Activated CD4-positive, alpha-beta memory T cell treated with anti-CD3 and anti-CD28 coated beads for 36 hours (primary cell): Measurements from ENCODE around the gene SPRR4. TPM values are rescaled to one million over a fixed set of nuclear protein-coding genes. Genes with fewer than 3 reads are reported as not detected.

ENCODE experiments used
- CTCF ChIA-PET: fragments of 350-600 bp; sonication (Branson Sonifier 250); formaldehyde crosslinking; loops from one replicate; lab custom pipeline; 2021; ENCODE audit warnings: antibody characterized with exemption, inconsistent platforms; lab: Charles Lee
- POLR2A ChIA-PET: fragments of 350-600 bp; sonication (Branson Sonifier 250); formaldehyde crosslinking; loops from one replicate; lab custom pipeline; 2021; ENCODE audit warnings: antibody characterized with exemption; lab: Charles Lee
- DNase-seq: peaks from one replicate; pipeline ENCODE4 v3.0.0-alpha.2; 2020
- H3K27ac Mint-ChIP-seq: one replicate; pipeline ENCODE4 v1.8.0; 2021; ENCODE audit warnings: mixed read lengths
- H3K27me3 Mint-ChIP-seq: one replicate; pipeline ENCODE4 v1.8.0; 2021; ENCODE audit warnings: mixed read lengths
- H3K36me3 Mint-ChIP-seq: one replicate; pipeline ENCODE4 v1.8.0; 2021; ENCODE audit warnings: mixed read lengths
- H3K4me1 Mint-ChIP-seq: one replicate; pipeline ENCODE4 v1.8.0; 2021; ENCODE audit warnings: low read depth, mixed read lengths
- H3K4me3 Mint-ChIP-seq: one replicate; pipeline ENCODE4 v1.8.0; 2021; ENCODE audit warnings: mild to moderate bottlenecking, mixed read lengths
- H3K9me3 Mint-ChIP-seq: one replicate; pipeline ENCODE4 v1.8.0; 2021; ENCODE audit warnings: mixed read lengths
- intact Hi-C: fragments of 100-400 bp; cut with micrococcal nuclease; formaldehyde crosslinking; loops from one replicate; pipeline ENCODE4 v1.15.1; 2023
- total RNA-seq, 2 experiments: library from RNA; stranded (reverse); gene quantifications; one replicate each; pipeline ENCODE4 v1.2.3, GENCODE V29; 2021

SPRR4 gene
- total RNA-seq, 2 experiments from 2014 or later = not detected

DNA sequence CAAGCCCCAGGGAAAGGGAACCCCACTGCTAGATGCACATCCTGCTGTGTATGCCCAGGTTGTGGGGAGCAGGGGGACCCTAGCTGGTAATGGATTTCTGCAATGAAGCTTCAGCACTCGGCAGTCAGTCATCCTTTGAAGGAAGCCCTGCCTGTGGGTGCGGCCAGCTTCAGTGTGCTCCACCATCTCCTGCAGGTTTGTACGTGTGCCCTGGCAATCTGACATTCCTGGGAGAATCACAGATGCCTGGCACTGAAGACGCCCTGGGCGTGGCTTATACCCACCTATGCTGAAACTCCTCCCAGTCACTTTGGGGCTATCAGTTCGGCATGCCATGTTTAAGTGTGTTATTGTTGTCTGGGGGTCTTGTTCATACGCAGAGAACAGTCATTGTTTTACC is 16.7 kb upstream of the SPRR4 start:
- POLR2A ChIA-PET = no interaction called here
- CTCF ChIA-PET = interaction anchor here (1.3 kb wide), 1 partner anchor 275 kb away, joined by 3 read pairs; no protein-coding TSS in a partner anchor
- H3K27me3 Mint-ChIP-seq = peaks cover 8% of the 10 kb centered on the region

DNA sequence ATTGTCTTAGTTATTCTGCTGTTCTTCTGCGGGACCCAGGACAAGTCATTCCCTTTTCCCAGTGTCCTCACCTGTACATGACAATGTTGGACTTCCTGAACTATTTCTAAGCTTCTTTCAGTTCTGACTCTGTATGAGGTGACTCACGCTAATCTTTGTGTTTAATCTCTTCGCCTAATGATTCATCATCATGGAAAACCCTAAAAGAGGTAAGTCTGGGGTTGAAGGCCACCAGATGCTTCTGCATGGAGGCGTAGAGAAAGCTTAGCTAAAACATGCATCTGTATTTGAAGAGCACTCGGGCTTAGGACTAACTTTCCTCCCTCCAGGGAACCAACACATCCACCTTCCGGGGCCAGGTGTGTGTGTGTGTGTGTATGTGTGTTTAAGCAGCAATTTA is 16.0 kb upstream of the SPRR4 start:
- H3K27me3 Mint-ChIP-seq = peaks cover 8% of the 10 kb centered on the region
- no peak overlapping the region for H3K27ac Mint-ChIP-seq
- no peak overlapping the region for H3K4me3 Mint-ChIP-seq
- no peaks in the 10 kb centered on the region for H3K36me3 Mint-ChIP-seq
- no peak for DNase-seq
- H3K4me1 Mint-ChIP-seq = no peaks in the 10 kb centered on the region
- CTCF ChIA-PET = interaction anchor here (1.3 kb wide), 1 partner anchor 274 kb away, joined by 3 read pairs; no protein-coding TSS in a partner anchor
- intact Hi-C loops = no loop called here
- POLR2A ChIA-PET = no interaction called here
- no peaks in the 10 kb centered on the region for H3K9me3 Mint-ChIP-seq

More for the DNA sequence above, 16.7 kb upstream of the SPRR4 start:
- no peaks in the 10 kb centered on the region for H3K4me1 Mint-ChIP-seq
- intact Hi-C loops = no loop called here
- no peak overlapping the region for H3K4me3 Mint-ChIP-seq
- DNase-seq = no peak
- H3K27ac Mint-ChIP-seq = no peak overlapping the region
- no peaks in the 10 kb centered on the region for H3K9me3 Mint-ChIP-seq
- no peaks in the 10 kb centered on the region for H3K36me3 Mint-ChIP-seq

DNA sequence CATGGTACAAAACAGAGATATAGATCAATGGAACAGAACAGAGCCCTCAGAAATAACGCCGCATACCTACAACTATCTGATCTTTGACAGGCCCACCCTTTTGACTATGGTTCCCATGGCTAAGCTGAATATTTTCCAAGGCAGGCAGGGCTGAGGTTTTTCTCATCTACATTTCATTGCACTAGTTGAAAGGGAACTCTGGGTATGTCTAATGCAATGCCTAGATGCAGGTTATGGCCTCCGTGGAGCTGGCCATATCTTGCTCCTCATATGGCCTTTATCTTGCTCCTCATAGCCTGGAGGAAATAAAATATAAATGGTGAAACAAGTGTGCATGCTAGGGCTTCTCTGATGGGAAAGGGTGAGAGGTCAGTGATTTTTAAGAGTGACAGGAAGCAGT is 12.9 kb upstream of the SPRR4 start:
- no peak for DNase-seq
- ChIA-PET POLR2A (no interaction called here), CTCF (no interaction called here)
- intact Hi-C loops = no loop called here
- peaks cover 4% of the 10 kb centered on the region for H3K27me3 Mint-ChIP-seq
- no peaks in the 10 kb centered on the region for H3K36me3 Mint-ChIP-seq
- no peak overlapping the region for H3K4me3 Mint-ChIP-seq
- no peaks in the 10 kb centered on the region for H3K9me3 Mint-ChIP-seq
- H3K27ac Mint-ChIP-seq = no peak overlapping the region
- no peaks in the 10 kb centered on the region for H3K4me1 Mint-ChIP-seq

DNA sequence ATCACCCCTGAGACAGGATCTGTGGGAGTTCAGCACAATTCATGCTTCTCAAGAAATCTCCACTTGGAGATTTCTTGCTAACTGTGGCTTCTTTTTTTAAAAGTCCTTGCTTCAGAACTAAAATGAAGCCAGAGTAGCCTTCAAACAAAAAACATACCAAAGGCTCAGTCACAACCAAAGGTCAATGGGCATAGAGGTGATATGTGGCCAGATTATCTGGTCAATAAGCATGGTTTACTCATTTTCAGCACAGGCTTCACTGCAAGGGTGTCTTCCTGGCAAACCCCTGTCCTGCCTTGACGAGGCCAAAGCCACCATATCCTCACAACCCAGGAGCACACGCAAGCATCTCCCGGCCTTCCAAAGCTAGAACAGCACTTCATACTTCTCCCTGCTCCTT is 11.2 kb upstream of the SPRR4 start:
- intact Hi-C loops = no loop called here
- Mint-ChIP-seq H3K4me3 (no peak overlapping the region), H3K27me3 (peaks cover 4% of the 10 kb centered on the region), H3K9me3 (no peaks in the 10 kb centered on the region), H3K27ac (no peak overlapping the region), H3K36me3 (no peaks in the 10 kb centered on the region), H3K4me1 (no peaks in the 10 kb centered on the region)
- CTCF ChIA-PET = no interaction called here
- no peak for DNase-seq
- POLR2A ChIA-PET = no interaction called here

DNA sequence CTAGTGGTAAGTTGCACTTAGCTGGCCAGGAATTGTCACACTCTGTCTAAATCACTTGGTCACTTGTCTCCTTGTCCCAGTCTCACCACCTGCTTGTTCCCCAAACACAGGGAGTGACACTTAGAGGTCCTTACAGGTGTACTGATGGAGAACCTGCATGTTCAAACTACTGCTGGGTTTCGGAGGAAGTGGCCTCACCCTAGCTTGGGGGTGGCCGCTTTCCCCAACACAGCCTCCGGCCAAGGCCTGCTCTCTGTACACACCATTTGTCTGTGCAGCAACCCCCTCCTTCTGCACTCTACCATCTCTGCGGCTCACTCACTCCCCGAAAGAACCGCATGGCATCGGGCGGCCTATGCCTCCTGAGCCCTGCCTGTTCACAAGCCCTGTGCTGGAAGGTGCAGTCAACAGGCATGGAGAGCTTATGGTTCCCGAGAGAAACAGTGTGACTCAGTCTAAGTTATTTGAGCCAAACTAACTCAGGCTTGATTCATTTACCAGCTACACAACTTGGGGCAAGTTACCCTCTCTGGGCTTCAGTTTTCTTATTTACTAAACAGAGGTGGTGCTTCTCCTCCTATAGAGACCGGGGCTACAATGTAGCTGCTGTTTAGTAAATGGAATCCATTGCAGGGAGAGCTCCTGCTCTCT is 10.5 kb upstream of the SPRR4 start:
- H3K27me3 Mint-ChIP-seq = peaks cover 4% of the 10 kb centered on the region
- POLR2A ChIA-PET = no interaction called here
- intact Hi-C loops = no loop called here

DNA sequence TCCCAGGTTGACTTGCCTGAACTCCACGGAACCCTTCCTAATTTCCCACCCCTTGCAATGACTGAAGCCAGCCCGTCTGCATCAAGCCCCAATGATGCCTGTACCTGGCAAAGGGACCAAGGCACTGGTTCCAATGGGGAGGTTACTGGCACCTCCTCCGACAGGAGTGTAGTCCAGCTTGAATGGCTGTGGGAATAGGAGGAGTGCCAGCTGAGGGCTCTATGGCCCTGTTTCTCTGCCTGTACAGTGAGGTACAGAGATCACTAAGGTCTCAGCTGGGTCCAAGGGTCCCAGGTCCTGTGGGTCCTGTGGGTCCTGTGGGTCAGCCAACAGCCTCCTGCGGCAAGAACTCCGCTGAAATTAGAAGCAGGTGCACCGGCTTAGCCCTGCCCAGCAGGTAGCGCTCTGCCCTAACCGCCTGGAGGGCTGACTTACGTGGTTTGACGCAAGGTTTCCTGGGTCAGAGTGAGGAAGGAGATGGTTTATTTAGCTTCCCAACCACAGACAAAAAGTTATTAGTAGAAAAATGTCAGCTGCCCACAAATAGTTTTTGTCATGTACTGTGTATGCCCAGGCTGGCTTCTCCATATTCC is 9.9 kb upstream of the SPRR4 start:
- intact Hi-C loops = no loop called here
- POLR2A ChIA-PET = no interaction called here
- no peak for DNase-seq
- Mint-ChIP-seq H3K36me3 (no peaks in the 10 kb centered on the region), H3K9me3 (no peaks in the 10 kb centered on the region), H3K4me1 (no peaks in the 10 kb centered on the region), H3K4me3 (no peak overlapping the region), H3K27ac (no peak overlapping the region), H3K27me3 (peaks cover 7% of the 10 kb centered on the region)
- CTCF ChIA-PET = no interaction called here

More for the DNA sequence above, 10.5 kb upstream of the SPRR4 start:
- Mint-ChIP-seq H3K4me3 (no peak overlapping the region), H3K9me3 (no peaks in the 10 kb centered on the region), H3K36me3 (no peaks in the 10 kb centered on the region), H3K27ac (no peak overlapping the region), H3K4me1 (no peaks in the 10 kb centered on the region)
- DNase-seq = no peak
- CTCF ChIA-PET = no interaction called here

DNA sequence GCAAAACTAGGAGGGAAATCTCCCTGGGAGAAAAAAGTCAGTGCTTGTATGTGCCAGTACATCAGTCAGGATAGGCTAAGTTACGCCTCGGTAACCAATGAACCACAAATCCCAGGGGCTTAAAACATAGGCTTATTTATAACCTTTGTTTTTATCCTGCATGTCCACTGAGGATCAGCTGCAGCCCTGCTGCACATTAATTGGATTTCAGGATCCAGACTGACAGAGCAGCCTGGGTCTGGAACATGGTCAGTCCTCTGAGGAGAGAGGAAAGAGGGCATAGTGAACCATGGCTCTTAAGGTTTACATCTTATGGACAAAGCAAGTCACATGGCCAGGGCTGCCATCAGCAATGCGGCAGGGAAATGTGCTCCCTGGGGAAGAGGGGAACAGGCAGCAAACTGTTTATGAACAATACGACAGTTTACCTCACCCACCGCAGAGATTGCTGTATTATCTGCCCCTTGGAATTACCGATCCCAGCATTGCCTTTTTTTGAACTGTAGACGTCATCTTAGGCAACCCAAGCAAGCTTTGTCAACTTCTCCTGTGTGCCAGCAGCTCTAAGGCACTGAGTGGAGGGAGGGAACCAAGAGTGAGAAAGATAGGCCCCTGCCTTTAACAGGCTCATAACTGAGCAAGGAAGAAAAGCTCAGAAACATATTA is 9.1 kb upstream of the SPRR4 start:
- CTCF ChIA-PET = no interaction called here
- peaks cover 7% of the 10 kb centered on the region for H3K27me3 Mint-ChIP-seq
- intact Hi-C loops = no loop called here

DNA sequence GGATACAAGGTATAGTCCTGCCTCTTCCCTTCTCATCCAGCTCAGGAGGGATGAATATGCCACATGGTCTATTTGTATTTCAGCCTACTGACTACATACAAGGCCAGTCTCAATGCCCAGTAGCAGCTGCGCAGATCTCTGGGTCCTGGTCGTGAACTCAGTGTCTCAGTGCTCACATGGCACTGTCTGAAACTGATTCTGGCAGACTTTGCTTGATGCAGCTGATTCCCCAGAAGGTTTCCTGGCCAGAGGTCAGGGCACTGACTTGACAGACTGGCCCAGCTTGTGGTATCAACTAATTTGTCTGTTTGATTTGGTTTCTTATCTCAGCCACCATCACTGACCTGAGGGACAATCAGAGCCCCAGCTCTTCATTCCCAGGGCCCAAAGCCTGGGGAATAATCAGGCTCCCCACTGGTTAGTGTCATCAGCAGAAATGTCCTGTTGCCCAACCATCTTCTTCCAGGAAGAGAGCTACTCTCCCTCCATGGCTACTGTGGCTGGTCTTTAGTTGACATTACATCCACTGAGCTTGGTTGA is 7.5 kb upstream of the SPRR4 start:
- ChIA-PET POLR2A (no interaction called here), CTCF (no interaction called here)
- H3K9me3 Mint-ChIP-seq = no peaks in the 10 kb centered on the region

More for the DNA sequence above, 9.1 kb upstream of the SPRR4 start:
- no peaks in the 10 kb centered on the region for H3K36me3 Mint-ChIP-seq
- POLR2A ChIA-PET = no interaction called here
- no peak overlapping the region for H3K27ac Mint-ChIP-seq
- H3K4me1 Mint-ChIP-seq = no peaks in the 10 kb centered on the region
- H3K9me3 Mint-ChIP-seq = no peaks in the 10 kb centered on the region
- DNase-seq = no peak
- no peak overlapping the region for H3K4me3 Mint-ChIP-seq

DNA sequence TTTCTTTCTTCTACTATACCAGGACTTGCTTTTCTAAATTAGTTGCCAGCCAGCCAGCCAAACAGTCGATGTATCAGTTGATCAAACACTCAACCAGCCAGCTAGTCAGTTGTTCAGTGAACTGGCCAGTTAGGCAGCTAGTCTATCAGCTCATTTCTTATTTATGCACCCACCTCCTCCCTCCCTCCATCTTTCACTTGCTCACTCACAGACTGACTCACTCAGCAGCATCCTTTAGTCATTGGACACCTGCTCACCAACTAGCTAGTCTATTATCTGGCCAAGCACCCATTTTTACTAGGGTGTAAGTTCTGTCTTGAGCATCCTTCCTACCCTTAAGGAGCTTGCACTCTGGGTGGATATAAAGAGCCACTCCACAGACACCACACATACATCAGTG is 5.9 kb upstream of the SPRR4 start:
- ChIA-PET POLR2A (no interaction called here), CTCF (no interaction called here)
- Mint-ChIP-seq H3K36me3 (no peaks in the 10 kb centered on the region), H3K4me3 (no peak overlapping the region), H3K27ac (no peak overlapping the region), H3K4me1 (no peaks in the 10 kb centered on the region), H3K27me3 (peaks cover 7% of the 10 kb centered on the region), H3K9me3 (no peaks in the 10 kb centered on the region)
- intact Hi-C loops = no loop called here
- DNase-seq = no peak

More for the DNA sequence above, 7.5 kb upstream of the SPRR4 start:
- Mint-ChIP-seq H3K27ac (no peak overlapping the region), H3K36me3 (no peaks in the 10 kb centered on the region), H3K27me3 (peaks cover 10% of the 10 kb centered on the region), H3K4me3 (no peak overlapping the region), H3K4me1 (no peaks in the 10 kb centered on the region)
- DNase-seq = no peak
- intact Hi-C loops = no loop called here

DNA sequence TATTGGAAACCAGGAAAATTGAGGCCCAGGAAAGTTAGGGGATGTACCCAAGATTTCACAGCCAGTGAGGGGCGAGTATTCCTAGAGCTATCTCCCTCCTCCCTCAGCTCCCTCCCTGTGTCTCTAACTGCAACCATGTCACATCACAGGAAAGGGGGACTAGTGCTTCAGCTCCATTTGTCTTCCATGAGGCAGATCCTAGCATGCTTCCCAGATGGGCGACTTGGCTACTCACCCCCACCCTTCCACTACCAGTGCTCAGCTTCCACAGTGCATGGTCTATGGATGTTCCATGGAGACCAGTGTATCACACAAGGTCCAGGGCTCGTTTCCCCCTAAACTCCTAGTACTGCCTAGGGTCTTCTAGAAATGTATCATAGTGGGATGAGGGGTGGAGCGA is 4.6 kb upstream of the SPRR4 start:
- intact Hi-C loops = no loop called here
- CTCF ChIA-PET = no interaction called here

DNA sequence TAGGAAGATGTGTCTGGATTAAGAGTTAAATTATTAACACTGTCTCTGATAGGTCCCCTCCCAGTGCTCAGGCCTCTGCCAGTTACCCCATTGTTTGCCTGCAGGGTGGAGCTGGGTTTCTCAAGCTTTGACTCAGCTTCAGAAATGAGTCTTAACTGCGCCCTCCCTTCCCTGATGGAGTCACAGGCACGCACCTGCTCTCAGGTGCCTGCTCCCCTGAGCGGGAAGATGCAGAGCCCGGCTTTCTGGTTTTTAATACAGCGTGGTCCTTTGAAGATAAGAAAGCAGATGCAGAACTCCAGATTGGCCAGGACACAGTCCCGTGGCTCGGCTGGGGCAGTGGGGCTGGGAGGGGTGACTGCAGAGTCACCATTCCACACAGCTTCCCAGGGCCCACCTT is 3.2 kb upstream of the SPRR4 start:
- Mint-ChIP-seq H3K27me3 (peaks cover 9% of the 10 kb centered on the region), H3K4me1 (no peaks in the 10 kb centered on the region), H3K4me3 (no peak overlapping the region), H3K9me3 (no peaks in the 10 kb centered on the region), H3K36me3 (no peaks in the 10 kb centered on the region), H3K27ac (no peak overlapping the region)
- peak; percentile 17 for DNase-seq
- ChIA-PET POLR2A (no interaction called here), CTCF (no interaction called here)
- intact Hi-C loops = no loop called here

More for the DNA sequence above, 4.6 kb upstream of the SPRR4 start:
- H3K27ac Mint-ChIP-seq = no peak overlapping the region
- DNase-seq = no peak
- POLR2A ChIA-PET = no interaction called here
- H3K27me3 Mint-ChIP-seq = peaks cover 7% of the 10 kb centered on the region
- no peaks in the 10 kb centered on the region for H3K36me3 Mint-ChIP-seq
- H3K4me1 Mint-ChIP-seq = no peaks in the 10 kb centered on the region
- no peaks in the 10 kb centered on the region for H3K9me3 Mint-ChIP-seq
- no peak overlapping the region for H3K4me3 Mint-ChIP-seq

DNA sequence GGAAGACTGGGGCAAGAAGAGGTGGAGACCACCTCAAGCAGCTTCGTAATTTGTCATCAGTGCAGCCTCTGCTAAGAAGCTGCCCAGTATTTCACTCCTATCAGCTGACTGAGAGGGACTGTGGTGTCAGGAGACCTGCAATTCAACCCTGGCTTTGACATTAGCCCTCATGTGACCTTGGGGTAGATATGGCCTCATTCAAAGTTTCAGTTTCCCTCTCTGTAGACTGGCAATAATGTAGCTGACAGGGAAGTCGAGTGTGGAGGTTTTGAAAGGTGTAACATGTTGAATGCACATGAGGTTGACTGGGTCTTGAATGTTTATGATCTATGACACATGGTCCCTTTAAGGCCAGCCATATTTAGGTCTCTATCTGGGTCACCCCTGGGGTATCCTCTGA is 2.2 kb upstream of the SPRR4 start:
- Mint-ChIP-seq H3K36me3 (no peaks in the 10 kb centered on the region), H3K9me3 (no peaks in the 10 kb centered on the region), H3K4me3 (no peak overlapping the region), H3K4me1 (no peaks in the 10 kb centered on the region), H3K27ac (no peak overlapping the region), H3K27me3 (peaks cover 12% of the 10 kb centered on the region)
- ChIA-PET CTCF (no interaction called here), POLR2A (no interaction called here)
- no peak for DNase-seq
- intact Hi-C loops = no loop called here
